Erythroblast (primary cell): Measurements from ENCODE around the gene CFC1.
"Not testable (repeated sequence)": the region's sequence is repeated elsewhere in the genome, so short reads cannot be mapped to it uniquely, and the experiment has no call there.

Experiments used
- GATA1 ChIP-seq: IDR thresholded peaks from 2 replicates; pipeline ENCODE4 v1.6.1; 2011; ENCODE audit warnings: low read depth, mild to moderate bottlenecking, control low read depth, low read length, moderate library complexity
- POLR2A ChIP-seq: IDR thresholded peaks from 2 replicates; pipeline ENCODE4 v1.6.1; 2011; ENCODE audit warnings: mild to moderate bottlenecking, low read length

DNA sequence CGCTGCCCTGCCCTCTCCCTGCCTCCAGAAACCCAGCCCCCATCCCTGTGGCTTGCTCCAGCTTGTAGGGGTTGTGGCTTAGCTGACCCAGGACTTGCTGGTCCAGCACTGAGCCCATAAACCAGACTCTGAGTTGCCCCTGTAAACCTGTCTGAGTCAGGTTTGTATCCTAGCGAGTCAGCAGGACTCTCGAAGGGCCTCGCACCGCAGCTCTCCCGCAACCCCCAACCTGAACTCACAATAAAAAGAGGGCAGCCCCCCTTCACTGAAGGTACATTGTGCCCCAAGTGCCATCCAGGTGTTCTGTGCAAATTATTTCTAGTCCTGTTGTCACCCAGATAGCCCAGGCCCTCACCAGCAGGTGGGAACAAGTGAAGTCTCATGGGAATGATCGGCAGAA, 17.9 kb downstream of the CFC1 start:
- not testable (repeated sequence) for TF ChIP-seq POLR2A, GATA1
